GM18505 (cell line): Measurements from ENCODE around the gene SFTPB.
"Not testable (repeated sequence)": the region's sequence is repeated elsewhere in the genome, so short reads cannot be mapped to it uniquely, and the experiment has no call there.

ENCODE experiments used
- ATAC-seq: cut with Tn5 transposase; IDR thresholded peaks from one replicate; pipeline ENCODE4 v1.9.1; 2021; ENCODE audit not compliant: unreplicated experiment
- POLR2A ChIP-seq: IDR thresholded peaks from 4 replicates; pipeline ENCODE4 v1.6.1; 2011; ENCODE audit warnings: borderline replicate concordance; ENCODE audit not compliant: insufficient read depth, insufficient read length; ENCODE audit errors: extremely low read depth

Gene SFTPB

DNA sequence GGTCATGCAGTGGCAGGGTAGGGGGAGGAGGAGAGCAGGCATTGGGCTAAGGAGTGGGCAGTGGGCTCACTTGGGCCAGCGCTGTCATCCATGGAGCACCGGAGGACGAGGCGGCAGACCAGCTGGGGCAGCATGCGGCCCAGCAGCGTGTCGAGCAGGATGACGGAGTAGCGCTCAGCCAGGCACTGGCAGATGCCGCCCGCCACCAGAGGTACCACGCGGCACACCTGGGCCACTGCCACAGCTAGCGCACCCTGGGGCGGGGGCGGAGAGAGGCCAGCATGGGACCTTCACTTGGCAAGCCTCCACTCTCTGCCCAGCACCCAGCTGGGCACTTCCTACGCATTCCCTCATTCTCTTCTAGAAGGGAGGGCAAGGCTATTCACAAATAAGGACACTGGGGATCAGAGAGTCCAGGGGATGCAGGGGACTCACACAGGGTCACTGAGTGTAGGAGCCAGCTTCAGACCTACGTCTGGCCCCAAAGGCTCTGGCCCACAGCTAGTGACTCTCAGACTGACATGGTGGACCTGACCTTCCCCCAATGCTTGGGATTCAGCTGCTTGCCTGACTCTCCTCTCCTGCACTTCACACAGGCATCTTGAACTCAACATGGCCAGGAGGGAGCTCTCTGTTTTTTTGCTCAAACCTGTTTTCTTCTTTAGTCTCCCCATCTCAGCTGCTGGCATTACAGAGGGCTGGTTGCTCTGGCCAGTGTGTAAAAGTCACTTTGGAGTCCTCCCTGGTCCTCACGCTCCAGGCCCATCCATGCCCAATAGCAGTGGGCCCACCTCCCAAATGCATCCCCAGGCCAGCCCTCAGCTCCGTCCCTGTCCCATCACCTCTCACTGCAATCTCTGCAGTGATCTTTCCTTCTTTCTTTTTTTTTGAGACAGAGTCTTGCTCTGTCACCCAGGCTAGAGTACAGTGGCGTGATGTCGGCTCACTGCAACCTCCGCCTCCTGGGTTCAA, 4.1 kb downstream of the SFTPB start:
- TF ChIP-seq POLR2A: no peak
- no peak for ATAC-seq

DNA sequence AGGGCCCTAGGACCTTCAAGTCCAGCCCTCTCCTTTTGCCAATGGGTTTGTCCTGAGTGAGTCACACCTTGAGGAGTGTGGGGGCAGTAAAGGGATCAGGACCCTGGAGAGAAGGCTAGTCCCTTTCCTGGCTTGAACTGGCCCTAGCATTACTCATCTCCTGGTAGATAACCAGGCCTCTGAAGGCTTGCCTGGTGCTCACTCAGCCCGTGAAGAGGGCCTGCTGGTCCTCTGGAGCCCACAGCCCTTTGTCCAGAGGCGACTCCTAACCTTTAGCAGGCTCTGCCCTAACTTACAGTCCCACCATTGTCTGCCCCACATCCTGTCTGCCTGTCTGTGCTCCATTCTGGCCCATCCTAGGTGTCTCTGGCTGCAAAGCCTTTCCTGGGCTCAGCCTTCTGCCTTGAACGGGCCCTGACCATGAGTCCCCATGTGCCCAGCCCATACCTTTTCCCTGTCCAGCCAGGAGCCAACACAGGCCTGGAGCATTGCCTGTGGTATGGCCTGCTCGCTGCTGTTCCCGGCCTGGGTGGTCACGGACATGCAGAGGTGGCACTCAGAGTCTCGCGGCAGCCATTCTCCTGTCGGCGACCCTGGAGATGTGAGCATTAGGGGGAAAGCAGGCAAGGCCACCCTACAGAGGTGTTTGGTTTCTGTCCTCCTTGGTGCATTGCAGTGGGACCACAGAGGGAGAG, 5.0 kb downstream of the SFTPB start:
- no peak for ATAC-seq

DNA sequence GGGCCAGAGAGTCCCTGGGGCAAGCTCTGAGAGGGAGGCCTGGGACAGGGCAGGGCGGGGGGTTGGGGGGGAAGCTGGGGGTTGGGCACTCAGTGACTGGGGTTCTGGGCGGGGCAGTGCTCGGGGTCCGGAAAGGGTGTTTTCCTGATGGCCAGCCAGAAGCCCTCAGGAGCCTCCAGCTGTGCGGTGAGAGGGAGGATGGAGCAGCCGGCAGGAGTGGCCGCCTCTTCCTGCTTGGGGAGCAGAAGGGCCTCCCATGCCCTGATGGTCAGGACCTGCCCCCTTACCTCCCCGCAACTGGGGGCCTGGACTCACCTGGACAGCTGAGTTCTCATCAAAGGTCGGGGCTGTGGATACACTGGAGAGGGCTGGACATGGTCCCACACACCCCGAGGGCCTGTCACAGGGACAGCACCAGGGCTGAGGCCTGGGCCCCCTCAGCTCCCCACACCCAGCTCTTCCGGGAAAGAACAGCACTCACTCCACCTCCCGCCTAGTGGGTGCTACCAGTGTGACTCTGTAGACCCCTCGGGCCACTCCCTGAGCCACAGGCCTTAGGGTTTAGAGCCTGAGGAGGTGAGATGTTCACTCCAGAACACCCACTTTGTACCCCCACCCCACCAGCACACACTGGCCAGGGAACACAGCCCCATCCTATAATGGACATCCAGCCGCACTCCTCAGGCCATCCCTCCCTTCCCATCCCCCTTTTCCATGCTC, 6.7 kb downstream of the SFTPB start:
- no peak for ATAC-seq
- TF ChIP-seq POLR2A: no peak

More for the DNA sequence above, 5.0 kb downstream of the SFTPB start:
- no peak for TF ChIP-seq POLR2A

DNA sequence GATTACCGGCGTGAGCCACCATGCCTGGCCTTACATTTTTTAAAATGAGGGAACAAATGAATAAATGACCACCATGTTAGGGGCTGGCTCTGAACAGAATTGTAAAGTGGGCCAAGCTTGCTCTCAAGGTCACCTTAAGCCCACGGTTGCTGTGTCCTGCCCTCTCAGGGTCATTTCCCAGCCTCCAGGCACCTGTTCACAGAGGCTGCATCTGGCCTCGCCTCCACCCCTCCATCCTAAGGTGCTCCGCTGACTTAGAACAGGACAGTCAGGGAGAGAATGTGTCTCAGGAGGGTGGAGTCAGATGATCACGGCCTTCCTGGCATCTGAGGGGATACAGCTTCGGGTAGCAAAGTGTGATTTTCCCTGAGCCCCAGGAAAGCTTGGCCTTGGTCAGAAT, 7.3 kb downstream of the SFTPB start:
- no peak for ATAC-seq
- TF ChIP-seq POLR2A: no peak

DNA sequence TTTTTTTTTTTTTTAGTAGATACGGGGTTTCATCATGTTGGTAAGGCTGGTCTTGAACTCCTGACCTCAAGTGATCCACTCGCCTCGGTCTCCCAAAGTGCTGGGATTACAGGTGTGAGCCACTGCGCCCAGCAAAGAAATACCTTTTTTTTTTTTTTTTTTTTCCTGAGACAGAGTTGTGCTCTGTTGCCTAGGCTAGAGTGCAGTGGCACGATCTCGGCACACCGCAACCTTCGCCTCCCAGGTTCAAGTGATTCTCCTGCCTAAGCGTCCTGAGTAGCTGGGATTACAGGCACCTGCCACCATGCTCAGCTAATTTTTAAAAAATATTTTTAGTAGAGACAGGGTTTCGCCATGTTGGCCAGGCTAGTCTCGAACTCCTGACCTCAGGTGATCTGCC, 7.7 kb downstream of the SFTPB start:
- ATAC-seq: not testable (repeated sequence)

DNA sequence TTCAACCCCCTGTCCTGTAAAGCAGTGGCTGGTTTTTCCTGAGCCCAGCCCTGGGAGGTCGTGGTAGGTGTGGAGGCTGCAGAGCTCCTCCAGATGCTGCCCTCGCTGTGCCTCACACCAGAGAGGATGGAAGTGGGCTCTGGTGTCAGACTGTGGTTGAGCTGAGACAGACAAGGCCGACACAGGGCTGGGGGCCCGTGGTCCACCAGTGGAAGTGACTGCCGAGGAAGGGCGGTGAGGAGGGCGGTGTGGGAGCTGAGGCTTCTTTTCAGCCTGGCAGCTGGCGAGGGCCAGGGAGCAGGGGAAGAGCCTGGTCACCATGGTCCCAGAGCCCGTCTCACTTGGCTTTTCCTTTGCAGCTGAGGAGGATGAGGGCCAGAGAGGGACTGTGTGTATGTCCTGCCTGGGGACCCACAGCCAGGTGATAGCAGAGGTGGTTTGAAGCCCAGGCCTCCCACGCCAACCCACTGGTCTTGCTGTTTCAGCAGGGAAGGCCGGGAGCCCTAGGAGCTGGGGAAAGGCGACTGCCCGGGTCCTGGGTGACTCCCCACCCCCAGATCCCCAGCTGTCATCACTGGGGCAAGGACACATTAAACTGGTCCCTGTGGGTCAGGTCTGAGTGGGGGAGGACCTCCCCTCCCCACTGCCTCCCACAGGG, 8.5 kb downstream of the SFTPB start:
- ATAC-seq: no peak
- TF ChIP-seq POLR2A: no peak

DNA sequence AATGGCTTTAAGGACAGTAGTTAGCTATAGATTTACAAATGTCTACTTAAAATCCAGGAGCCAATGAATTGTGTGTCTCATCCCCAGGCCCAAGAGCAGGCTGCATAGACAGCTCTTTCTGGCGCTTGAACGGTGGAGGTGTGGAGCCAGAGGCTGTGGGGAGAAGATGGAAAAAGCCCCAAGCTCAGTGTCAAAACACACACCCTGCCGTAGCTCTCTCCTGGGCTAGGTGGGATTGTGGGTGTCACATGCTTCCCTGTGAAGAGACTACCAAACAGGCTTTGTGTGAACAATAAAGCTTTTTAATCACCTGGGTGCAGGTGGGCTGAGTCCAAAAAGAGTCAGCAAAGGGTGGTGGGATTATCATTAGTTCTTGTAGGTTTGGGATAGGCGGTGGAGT, 10.6 kb downstream of the SFTPB start:
- ATAC-seq: not testable (repeated sequence)

DNA sequence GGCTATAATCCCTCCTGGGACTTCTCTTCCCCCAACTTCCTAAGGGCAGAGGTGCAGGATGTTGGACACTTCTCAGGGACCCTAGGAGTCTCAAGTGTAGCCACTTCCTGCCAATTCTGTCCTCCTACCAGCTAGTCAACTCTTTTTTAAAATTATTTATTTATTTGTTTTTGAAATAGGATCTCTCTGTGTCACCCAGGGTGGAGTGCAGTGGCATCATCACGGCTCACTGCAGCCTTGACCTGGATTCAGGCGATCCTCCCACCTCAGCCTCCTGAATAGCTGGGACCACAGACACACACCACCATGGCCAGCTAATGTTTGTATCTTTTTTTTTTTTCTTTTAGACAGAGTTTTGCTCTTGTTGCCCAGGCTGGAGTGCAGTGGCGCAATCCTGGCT, 11.5 kb downstream of the SFTPB start:
- TF ChIP-seq POLR2A: no peak
- no peak for ATAC-seq

DNA sequence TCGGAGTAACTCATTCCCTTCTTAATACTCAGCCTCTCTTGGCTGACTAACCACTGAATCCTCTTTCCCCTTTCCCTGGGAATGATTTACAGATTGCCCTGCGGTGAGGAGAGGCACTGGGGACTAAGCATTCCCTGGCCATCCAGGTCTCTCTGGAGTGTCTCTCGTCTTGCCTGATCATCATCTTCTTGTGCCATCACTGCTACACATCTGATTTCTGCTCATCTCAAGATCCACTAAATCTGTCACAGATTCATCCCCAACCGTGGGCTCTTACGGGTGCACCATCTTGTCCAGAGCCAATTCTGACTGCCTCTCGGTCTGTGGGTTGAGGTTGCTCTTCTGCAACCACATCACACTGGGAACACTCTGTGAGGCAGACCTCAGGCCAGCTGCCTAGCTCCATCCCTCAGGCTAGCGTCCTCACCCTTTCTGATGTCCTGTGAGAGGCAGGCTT, 12.0 kb downstream of the SFTPB start:
- TF ChIP-seq POLR2A: no peak
- no peak for ATAC-seq

DNA sequence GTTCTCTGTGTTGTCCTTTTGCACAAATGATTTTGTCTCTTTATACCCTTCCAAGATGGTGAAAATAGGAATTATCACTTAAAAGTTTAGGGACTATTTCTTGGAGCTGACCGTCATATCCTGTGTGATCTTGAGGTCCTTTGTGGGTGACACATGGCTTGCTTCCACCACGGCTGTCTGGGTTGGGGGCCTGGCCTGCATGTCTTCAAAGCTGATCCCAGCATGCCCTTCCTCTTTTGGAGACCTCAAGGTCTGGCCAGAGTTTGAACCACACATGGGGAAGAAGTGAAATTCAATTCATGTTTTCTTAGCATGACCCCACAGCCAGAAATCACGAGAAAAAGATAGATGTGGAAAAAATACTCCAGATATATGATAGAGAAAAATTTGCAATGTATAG, 14.0 kb downstream of the SFTPB start:
- no peak for TF ChIP-seq POLR2A
- no peak for ATAC-seq

DNA sequence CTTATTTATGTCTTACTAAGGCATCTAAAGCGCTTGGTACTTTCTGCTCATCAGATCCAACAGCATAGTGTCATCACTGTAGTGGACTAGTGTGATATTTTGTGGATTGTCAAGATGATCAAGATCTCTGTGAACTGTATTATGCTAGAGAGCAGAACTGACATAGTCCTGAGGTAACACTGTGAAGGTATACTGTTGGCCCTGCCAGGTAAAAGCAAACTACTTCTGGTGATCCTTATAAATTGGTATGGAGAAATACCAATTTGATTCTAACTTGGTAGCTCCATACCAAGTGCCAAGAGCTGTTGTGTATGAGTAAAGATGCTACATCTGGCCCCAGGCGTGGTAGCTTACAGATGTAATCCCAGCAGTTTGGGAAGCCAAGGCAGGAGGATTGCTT, 15.9 kb downstream of the SFTPB start:
- TF ChIP-seq POLR2A: no peak
- ATAC-seq: no peak

DNA sequence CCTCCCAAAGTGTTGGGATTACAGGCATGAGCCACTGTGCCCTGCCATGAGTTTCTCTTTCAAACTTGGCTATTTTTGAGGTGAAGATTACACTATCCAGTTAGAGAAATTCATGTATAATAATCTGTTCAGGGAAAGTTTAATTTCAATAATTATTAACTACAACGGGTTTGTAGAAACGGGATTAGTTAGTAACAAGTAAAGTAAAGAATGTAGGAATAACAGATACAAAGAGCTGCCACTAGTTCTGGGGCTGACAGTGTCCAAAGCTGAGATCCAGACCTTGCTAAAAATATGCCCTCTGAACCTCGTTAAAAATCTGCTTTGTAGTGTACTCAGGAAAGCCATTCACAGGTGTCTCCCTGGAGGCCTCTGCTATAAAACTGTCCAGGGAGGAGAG, 16.9 kb downstream of the SFTPB start:
- TF ChIP-seq POLR2A: no peak
- no peak for ATAC-seq

DNA sequence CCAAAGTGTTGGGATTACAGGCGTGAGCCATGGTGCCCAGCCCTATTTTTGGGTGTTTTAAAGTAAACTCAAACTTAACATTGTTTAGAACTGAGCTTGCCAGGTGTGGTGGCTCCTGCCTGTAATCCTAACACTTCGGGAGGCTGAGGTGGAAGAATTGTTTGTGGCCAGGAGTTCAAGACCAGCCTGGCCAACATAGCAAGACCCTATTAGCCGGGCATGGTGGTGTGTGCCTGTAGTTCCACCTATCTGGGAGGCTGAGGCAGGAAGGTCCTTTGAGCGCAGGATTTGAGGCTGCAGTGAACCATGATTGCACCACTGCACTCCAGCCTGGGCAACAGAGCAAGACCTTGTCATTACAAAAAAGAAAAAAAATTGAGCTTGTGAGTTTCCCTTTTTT, 17.5 kb downstream of the SFTPB start:
- ATAC-seq: no peak
- TF ChIP-seq POLR2A: no peak
